Uterus (tissue), 2 donors: ENCODE data around the gene SMIM3.

Experiments used
- POLR2A ChIP-seq, 2 donors: fragments of 450-650 bp; IDR thresholded peaks; one replicate each; pipeline ENCODE4 v1.6.1; 2016; ENCODE audit warnings: antibody characterized with exemption in 2 of 2, mild to moderate bottlenecking in 1 of 2, moderate library complexity in 1 of 2
- TF ChIP-seq, protein P1 (sequence below), 4 experiments: fragments of 200-600 bp in 2 of 4; fragments of 450-650 bp in 2 of 4; sonication (generic) in 2 of 4; IDR thresholded peaks; one replicate each; pipeline ENCODE4 v1.5.1; 2016 to 2019; ENCODE audit warnings: antibody characterized with exemption in 4 of 4, mild to moderate bottlenecking in 2 of 4, moderate library complexity in 1 of 4

DNA sequence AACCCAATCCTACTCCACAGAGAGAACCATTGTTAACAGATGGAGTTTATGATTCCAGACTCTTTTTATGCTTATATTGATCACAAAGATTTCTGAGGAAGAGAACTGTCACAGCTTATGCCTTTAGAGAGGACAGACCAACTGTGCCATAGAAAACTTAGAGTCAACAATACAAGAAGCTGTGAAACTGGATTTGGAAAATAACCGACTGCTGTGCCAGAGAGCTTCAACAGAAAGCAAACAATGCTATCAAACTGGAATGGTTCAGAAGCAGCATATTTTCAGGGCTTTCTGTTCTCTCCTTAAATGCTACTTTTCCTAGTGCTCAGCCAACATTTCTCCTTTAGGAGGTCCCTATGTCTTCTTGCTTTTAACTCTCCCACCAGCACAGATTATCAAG, 24.7 kb upstream of the SMIM3 start:
- TF ChIP-seq, protein P1, sequence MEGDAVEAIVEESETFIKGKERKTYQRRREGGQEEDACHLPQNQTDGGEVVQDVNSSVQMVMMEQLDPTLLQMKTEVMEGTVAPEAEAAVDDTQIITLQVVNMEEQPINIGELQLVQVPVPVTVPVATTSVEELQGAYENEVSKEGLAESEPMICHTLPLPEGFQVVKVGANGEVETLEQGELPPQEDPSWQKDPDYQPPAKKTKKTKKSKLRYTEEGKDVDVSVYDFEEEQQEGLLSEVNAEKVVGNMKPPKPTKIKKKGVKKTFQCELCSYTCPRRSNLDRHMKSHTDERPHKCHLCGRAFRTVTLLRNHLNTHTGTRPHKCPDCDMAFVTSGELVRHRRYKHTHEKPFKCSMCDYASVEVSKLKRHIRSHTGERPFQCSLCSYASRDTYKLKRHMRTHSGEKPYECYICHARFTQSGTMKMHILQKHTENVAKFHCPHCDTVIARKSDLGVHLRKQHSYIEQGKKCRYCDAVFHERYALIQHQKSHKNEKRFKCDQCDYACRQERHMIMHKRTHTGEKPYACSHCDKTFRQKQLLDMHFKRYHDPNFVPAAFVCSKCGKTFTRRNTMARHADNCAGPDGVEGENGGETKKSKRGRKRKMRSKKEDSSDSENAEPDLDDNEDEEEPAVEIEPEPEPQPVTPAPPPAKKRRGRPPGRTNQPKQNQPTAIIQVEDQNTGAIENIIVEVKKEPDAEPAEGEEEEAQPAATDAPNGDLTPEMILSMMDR (IDR thresholded peaks at IDR 0.05): no peak
- TF ChIP-seq POLR2A (IDR thresholded peaks at IDR 0.05): no peak
